HG03575 (cell line): Measurements from ENCODE around the gene BTG1.

Experiments
- ATAC-seq: cut with Tn5 transposase; IDR thresholded peaks from one replicate; pipeline ENCODE4 v1.9.1; 2021; ENCODE audit not compliant: unreplicated experiment, insufficient number of reproducible peaks, low FRiP score; ENCODE audit errors: extremely low read depth

The BTG1 gene

GRCh38 chr12:92156139-92156538 lies 10.5 kb upstream of the BTG1 start:
- no peak for ATAC-seq

GRCh38 chr12:92155733-92156132 lies 10.1 kb upstream of the BTG1 start:
- ATAC-seq, result no peak

- ATAC-seq, result no peak
Observed at GRCh38 chr12:92151916-92152315, 6.3 kb upstream of the BTG1 start.

- no peak for ATAC-seq
Observed at GRCh38 chr12:92149563-92149962, 3.9 kb upstream of the BTG1 start.

GRCh38 chr12:92147491-92147890 lies 1.8 kb upstream of the BTG1 start:
- no peak for ATAC-seq

- no peak for ATAC-seq
Observed at GRCh38 chr12:92146497-92147224, 1.0 kb upstream of the BTG1 start.

- no peak for ATAC-seq
Observed at GRCh38 chr12:92145481-92145730, 240 bp downstream of the BTG1 start.

GRCh38 chr12:92144631-92145480 lies 790 bp downstream of the BTG1 start:
- ATAC-seq, result no peak

- ATAC-seq, result no peak
Observed at GRCh38 chr12:92143686-92144630, 1.7 kb downstream of the BTG1 start.

- ATAC-seq, result no peak
Observed at GRCh38 chr12:92143258-92143657, 2.4 kb downstream of the BTG1 start.

- ATAC-seq, result no peak
Observed at GRCh38 chr12:92142251-92142926, 3.3 kb downstream of the BTG1 start.

GRCh38 chr12:92141591-92142121 lies 4.0 kb downstream of the BTG1 start:
- no peak for ATAC-seq

GRCh38 chr12:92140896-92141536 lies 4.6 kb downstream of the BTG1 start:
- no peak for ATAC-seq

GRCh38 chr12:92140156-92140555 lies 5.5 kb downstream of the BTG1 start:
- ATAC-seq, result no peak

- ATAC-seq, result no peak
Observed at GRCh38 chr12:92139634-92140150, 6.0 kb downstream of the BTG1 start.

- ATAC-seq, result no peak
Observed at GRCh38 chr12:92138626-92139025, 7.0 kb downstream of the BTG1 start.

- ATAC-seq, result no peak
Observed at GRCh38 chr12:92138144-92138543, 7.5 kb downstream of the BTG1 start.
